TTC549 (cell line): ENCODE measurements around the gene KIAA0232.

Experiments
- FAIRE-seq: peaks from 2 replicates; lab custom pipeline; 2012; peaks lifted over from hg19 to GRCh38; lab: Jason Lieb, UNC

Gene KIAA0232

GRCh38 chr4:6847178-6847577 lies 64.7 kb downstream of the KIAA0232 start:
- FAIRE-seq = no peak

DNA sequence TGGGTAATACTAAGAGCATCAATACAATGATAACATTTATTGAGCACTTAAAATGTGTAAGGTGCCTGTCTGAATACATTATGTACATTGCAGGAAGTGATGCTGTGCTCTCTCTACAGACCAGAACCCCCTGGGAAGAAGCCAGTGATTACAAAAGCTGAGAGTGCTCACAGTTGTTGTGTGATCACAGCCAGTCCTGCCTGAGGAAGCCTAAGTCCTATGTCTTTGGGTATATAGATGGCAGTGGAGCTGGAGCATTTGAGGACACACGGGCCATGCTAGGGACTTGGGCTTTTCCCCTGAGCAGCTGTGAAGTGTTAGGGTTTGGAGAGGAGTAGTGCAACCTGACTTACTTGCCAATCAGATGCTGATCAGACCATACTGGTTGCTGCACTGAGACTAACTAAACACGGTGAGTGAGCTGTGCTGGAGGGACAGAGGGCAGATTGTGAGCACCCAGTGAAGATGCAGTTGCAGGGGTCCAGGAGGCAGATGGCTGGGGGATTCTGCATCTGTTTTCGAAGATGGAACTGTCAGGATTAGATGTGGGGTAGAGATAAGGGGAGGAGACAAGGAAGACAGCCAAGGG lies 66.3 kb downstream of the KIAA0232 start:
- FAIRE-seq = no peak

DNA sequence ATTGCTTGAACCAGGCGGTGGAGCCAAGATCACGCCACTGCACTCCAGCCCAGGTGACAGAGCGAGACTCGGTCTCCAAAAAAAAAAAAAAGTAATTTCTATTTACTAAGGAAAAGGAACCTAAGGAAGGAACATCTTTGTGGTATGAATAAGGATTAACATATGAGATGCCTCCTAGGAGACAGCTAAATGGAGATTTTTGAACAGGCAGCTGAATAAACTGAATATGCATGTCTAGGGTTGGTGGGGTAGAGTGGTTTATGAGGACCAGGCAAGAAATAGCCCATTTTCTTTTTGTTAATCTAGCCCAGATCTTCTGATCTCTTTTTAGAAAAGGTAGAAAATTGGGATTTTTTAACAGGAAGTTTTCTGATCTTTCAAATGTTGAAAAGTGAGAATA lies 67.2 kb downstream of the KIAA0232 start:
- FAIRE-seq = no peak

DNA sequence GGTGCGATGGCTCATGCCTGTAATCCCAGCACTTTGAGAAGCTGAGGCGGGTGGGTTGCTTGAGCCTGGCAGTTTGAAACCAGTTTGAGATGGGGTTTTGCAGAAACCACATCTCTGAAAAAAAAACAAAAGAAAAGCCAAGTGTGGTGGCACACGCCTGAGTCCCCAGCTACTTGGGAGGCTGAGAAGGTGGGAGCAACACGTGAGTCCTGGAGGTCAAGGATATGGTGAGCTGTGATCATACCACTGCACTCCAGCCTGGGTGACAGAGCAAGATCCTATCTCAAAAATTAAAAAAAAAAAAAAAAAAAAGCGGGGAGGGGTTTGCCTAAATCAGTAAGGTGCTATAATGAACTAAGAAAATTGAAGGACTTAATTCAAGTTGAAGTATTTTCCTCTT lies 68.9 kb downstream of the KIAA0232 start:
- no peak for FAIRE-seq

DNA sequence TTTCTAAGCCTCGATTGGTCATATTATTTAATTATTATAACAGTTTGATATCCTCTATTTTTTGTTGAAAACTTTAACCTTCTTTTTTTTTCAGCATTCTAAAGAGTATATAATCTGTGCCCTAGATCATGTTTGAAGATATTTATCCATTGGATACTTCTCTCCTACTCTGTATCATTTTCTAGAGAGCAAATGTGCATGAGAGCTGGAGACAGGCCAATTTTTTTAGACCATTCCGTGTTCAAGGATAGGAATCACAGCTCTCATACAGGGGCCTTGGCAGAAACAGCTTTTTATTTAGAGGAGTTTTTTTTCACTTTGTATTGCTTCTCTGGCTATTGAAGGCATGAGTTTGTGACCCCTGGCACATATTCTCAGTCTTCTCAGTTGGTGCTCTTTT lies 69.4 kb downstream of the KIAA0232 start:
- no peak for FAIRE-seq

DNA sequence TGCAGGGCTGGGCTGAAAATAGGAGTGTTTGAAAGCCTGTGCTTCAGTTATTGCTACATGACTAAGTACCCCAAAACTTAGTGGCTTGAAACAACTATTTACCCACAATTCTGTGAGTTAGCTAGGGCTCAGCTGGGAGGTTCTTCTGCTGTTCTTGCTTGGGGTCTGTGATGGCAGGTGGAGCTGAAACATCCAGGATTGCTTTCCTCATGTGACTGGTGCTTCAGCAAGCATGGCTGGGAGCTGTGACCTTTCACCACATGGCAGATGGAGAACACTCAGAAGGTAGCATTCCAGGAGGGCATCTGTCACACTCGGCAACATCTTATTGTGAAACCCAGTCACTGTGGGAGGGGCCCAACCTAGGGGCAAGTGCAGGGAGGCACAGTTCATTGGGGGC lies 70.1 kb downstream of the KIAA0232 start:
- no peak for FAIRE-seq

DNA sequence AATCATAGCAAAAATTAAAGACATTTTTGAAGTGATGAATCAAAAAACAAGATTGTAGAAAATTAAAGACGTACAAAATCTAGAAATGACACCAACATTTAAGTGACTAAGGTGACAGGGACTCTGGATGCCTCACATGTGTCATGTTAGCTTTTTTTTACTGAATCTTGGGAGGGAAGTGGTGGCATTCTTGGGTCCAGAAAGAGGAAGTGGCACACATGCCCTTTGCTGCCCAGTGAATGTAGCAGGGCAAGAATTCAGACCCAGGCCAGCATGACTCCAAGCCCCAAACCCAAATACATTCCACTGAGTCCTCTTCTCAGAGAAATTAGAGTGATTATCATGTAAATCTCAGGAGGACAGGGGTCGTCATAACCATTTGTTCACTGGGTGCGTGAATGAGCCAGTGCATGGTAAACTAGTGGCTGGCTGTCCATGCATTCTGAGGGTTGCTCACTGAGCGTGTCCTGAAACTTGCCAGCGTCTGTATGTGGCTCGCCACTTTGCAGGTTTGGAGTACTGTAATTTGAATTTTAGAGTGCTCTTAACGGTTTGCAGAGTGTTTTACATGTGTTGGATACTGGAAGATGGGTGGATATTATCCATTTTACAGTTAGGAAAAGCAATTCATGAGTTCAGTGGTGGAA lies 71.7 kb downstream of the KIAA0232 start:
- FAIRE-seq = no peak

DNA sequence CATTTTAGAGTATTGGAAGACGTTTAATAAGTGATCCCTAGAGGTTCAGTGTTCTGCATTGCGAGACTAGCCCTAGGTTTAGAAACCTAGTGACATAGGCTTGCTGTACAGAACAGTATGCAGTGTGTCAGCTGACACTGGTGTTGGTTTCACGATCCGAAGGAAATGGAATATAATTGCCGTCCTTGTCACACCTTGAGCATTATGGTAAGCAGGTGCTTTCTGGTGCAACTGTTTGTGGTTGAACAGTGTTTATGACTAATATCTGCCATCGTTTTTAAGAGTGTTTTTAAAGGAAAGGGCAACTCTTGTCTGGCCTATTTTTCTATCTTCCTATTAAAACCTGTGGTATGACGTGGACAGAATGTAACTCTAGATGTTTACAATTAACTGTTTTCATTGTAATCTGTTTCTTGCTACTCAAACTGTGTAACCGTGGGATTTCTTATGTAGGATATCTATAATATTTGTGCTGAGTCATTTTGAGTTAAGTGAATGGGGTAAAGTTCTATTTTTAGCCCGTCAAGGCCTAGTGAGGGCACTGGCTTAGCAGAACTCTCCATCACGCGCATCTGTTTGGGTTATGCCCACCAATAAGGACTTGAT lies 73.3 kb downstream of the KIAA0232 start:
- no peak for FAIRE-seq

- no peak for FAIRE-seq
Measured at GRCh38 chr4:6856391-6856790, 73.9 kb downstream of the KIAA0232 start.

DNA sequence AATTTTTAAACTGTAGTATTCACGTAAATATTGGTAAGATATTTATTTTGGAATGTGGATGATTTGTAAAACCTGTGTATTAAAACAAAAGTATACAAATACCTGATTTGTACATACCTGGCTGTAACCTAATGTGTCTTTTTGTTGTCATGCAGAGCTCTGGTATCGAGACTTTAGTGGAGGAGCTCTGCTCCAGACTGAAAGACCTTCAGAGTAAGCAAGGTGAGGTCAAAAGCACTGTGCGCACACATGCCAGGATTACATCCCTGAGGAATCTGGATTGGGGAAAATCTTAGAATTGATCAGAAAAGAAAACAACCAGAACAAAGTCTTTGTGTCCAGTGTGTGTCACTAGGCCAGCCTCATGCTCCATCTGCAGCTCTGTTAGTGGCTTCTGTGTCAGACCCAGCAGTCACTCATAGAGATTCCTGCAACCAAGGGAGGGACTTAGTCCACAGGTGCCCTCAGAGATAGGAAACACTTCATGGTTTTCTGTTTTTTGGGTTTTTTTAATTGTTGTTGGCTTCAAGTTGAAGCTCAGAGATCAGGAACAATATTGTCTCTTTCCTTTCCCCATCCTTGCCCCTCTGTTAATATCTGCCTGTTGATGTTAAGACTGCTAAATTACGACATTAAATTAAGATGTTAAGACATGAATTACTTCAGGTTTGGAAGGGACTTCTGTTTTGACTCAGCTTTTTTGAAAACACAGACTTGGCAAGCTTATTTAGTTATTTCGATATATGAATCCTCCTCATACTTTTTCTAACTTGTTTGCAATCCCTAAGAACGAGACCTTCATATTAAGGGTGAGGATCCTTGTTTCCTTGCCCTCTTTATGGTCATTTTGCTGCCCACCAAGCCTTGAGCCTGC lies 74.7 kb downstream of the KIAA0232 start:
- no peak for FAIRE-seq

- no peak for FAIRE-seq
Measured at GRCh38 chr4:6858997-6859396, 76.5 kb downstream of the KIAA0232 start.

GRCh38 chr4:6859543-6859942 lies 77.0 kb downstream of the KIAA0232 start:
- no peak for FAIRE-seq

DNA sequence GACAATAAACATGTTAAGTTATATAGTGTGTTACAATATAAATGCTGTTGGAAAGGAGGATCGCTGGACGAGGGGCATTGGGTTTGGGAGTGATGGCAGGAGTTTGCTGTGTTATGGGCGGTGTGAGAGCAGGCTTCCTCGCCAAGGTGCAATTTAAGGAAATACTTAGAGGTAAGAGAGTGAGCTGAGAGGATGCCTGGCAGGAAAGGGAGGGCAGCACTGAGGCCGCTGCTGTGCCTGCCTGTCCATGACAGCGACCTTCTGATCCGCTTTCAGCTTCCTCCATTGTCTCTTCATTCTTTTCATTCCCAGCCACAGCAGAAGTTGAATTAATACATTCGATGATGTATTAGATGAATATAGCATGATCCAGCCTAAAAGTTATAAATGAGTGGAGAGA lies 85.9 kb downstream of the KIAA0232 start:
- no peak for FAIRE-seq

- no peak for FAIRE-seq
Measured at GRCh38 chr4:6869944-6870343, 87.4 kb downstream of the KIAA0232 start.

DNA sequence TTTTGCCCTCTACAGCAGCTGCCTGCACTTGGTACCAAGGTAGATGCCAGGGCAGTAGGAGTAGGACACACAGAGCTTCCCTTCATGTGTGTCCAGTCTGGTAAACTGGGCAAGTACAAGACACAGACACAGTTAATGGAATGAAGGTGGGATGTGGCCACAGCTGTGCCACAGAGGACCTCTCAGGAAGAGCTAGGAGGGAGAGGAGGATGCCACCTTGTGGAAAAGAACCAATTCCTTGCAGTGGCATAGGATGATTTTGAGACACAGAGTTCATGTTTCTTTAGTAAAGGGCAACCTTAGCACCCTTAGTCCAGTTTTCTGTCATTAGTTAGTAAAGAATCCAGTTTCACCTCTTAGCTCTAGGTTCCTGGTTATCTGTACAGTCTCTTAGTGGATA lies 90.8 kb downstream of the KIAA0232 start:
- FAIRE-seq = no peak

DNA sequence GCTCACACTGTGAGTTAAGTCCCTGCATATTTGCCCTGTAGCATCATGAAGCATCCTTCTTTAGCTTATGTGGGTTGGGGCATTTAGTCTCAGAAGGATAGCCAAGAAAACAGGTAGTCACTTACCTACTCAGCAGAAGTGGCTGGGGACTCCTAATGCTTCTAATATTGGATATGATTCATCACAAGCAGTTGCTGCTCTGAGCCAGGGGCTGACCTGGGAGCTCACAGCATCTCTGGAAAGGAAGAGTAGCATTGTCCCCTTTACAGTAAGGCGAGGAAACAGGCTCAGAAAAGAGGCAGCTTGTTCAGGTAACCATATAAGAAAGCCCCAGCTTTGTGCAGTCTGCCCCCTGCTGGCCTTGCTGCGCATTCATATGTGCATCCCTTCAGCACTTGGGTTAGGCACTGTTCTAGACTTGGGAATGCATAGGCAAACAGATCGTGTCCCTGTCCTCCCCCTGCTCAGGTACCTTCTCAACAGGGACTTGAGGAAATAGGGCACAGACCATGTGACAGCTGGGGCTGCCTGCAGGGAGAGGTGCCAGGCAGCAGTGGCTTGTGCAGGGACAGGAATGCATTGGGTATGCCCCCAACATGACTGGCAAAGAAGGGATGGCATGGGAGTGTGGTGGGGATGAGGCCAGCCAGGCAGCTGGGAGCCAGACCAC lies 91.4 kb downstream of the KIAA0232 start:
- FAIRE-seq = no peak

GRCh38 chr4:6874981-6875380 lies 92.5 kb downstream of the KIAA0232 start:
- no peak for FAIRE-seq

DNA sequence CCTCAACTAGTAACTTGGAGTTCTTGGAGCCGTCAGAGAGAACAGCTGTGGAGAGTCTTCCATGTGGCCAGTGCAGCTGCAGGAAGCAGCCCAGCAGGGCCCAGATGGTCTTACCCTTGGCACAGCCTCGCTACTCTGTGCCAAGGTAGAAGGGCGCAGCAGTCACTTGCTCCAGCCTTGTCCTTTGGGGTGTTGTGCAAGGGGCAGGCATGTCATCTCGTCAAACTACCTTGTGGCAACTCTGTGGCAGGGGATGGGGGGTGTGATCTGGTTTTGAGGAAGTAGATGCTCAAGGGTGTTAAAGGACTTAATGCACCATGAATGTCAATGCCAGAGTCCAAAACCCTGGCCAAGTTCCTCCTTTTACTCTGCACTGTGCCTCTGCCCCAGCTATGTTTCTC lies 92.9 kb downstream of the KIAA0232 start:
- FAIRE-seq = no peak

- FAIRE-seq = no peak
Measured at GRCh38 chr4:6876440-6876839, 93.9 kb downstream of the KIAA0232 start.

GRCh38 chr4:6877067-6877466 lies 94.5 kb downstream of the KIAA0232 start:
- no peak for FAIRE-seq

GRCh38 chr4:6878451-6879059 lies 96.0 kb downstream of the KIAA0232 start:
- FAIRE-seq = no peak

- no peak for FAIRE-seq
Measured at GRCh38 chr4:6880691-6881090, 98.2 kb downstream of the KIAA0232 start.
